Spinal cord (tissue), 10 donors: ENCODE measurements around the gene THUMPD3. TPM values are rescaled to one million over a fixed set of nuclear protein-coding genes. Genes with fewer than 3 reads are reported as not detected.
A peak's percentile ranks its signal among the peaks of the same experiment; 100 is the strongest.

Source experiments
- DNase-seq, 6 donors: peaks; one replicate each; pipeline versions ENCODE4 v3.0.0 to v3.0.0-alpha.2; 2013 to 2015; ENCODE audit warnings: low spot score in 6 of 6, low read depth in 4 of 6
- H3K27ac ChIP-seq: one replicate; pipeline ENCODE4 v1.5.1; 2013; ENCODE audit warnings: low read depth, low read length, control low read depth
- H3K27me3 ChIP-seq: one replicate; pipeline ENCODE4 v1.6.1; 2013; ENCODE audit warnings: low read length; ENCODE audit not compliant: control insufficient read depth, insufficient read depth
- H3K36me3 ChIP-seq: one replicate; pipeline ENCODE4 v1.6.1; 2013; ENCODE audit warnings: low read length; ENCODE audit not compliant: control insufficient read depth, insufficient read depth
- H3K4me1 ChIP-seq: one replicate; pipeline ENCODE4 v1.6.1; 2013; ENCODE audit warnings: low read length; ENCODE audit not compliant: control insufficient read depth, insufficient read depth
- H3K4me3 ChIP-seq: one replicate; pipeline ENCODE4 v1.5.1; 2013; ENCODE audit warnings: low read depth, low read length, control low read depth
- H3K9me3 ChIP-seq: one replicate; pipeline ENCODE4 v1.6.1; 2013; ENCODE audit warnings: low read length; ENCODE audit not compliant: control insufficient read depth, insufficient read depth
- WGBS: methylation state at CpG from one replicate; pipeline ENCODE4 v1.1.5; 2013; ENCODE audit warnings: missing lambda C conversion rate; ENCODE audit not compliant: insufficient coverage; 5-methylcytosine and 5-hydroxymethylcytosine counted together
- long read RNA-seq, 4 donors: transcript quantifications; one replicate each; lab custom pipeline, GENCODE V29; 2026
- polyA plus RNA-seq, 2 donors: library from polyadenylated mRNA; unstranded; fragments of 120-200 nt; gene quantifications; one replicate each; pipeline ENCODE4 v1.2.1, GENCODE V29; 2013; ENCODE audit not compliant: insufficient read length in 2 of 2
- total RNA-seq, 2 donors: library from RNA; depleted of rRNA in 1 of 2; stranded (reverse); fragments of 120-200 nt in 1 of 2; fragments of >200 nt in 1 of 2; gene quantifications; one replicate each; pipeline versions ENCODE4 v1.2.3 to v1.2.4, GENCODE V29; 2013 to 2014
- donor health status: healthy.

Gene THUMPD3, protein sequence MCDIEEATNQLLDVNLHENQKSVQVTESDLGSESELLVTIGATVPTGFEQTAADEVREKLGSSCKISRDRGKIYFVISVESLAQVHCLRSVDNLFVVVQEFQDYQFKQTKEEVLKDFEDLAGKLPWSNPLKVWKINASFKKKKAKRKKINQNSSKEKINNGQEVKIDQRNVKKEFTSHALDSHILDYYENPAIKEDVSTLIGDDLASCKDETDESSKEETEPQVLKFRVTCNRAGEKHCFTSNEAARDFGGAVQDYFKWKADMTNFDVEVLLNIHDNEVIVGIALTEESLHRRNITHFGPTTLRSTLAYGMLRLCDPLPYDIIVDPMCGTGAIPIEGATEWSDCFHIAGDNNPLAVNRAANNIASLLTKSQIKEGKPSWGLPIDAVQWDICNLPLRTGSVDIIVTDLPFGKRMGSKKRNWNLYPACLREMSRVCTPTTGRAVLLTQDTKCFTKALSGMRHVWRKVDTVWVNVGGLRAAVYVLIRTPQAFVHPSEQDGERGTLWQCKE
- 10 to 100 TPM; 49.4 to 50.1 TPM for total RNA-seq
- polyA plus RNA-seq = 10 to 100 TPM; 48.1 to 48.3 TPM
- long read RNA-seq, donor 1, partial matches to known transcripts = 17 of 19 reads
- long read RNA-seq, donor 1, other reads (novel, unspliced or antisense) = 0 of 19 reads
- long read RNA-seq, donor 2, partial matches to known transcripts = 0 of 1 reads
- long read RNA-seq, donor 2, other reads (novel, unspliced or antisense) = 0 of 1 reads
- long read RNA-seq, donor 3 = 0 reads
- long read RNA-seq, donor 4, partial matches to known transcripts = 0 of 2 reads
- long read RNA-seq, donor 4, other reads (novel, unspliced or antisense) = 0 of 2 reads

DNA sequence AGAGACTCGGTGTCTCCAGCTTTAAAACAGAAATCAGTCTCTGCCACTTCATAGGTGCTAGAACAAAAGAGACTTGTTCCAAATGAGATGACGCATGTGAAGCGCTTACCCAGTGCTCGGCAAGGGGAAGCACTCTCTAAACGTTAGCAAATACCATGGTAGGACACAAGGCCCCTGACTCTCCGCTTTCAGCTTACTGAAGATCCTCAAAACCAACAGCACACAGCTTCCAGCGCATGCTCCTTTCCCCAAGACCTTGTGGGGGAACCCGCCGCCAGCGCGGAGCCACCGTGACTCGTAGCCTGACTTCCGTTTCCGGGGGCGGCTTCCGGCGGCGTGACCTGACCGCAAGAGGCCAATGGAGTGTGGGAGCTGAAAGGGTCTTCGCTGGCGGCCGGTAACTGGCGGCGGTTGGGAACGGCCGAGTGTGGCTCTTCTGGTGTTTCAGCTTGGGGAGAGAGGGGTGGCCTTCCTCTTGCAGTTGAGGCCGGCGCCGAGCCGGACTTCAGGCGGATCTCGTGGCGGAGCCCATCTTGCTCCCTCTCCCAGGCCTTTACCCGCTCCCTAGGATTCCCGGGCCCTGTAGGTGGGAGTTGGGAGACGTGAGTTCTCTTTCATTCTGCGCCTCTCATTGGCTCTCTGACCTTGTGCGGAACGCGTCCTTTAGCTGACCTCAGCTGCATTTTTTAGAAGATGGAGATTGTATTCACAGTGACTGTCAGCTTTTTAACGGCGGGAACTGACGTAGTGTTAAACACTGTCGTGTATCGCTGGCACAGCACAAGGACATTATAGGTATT lies at the start of gene THUMPD3:
THUMPD3 (plus strand) TSS at position 324 of the 800 bp plus-strand sequence. CDS start 2,015 bp downstream, outside the sequence.
- WGBS = 0% methylated on average over 34 of the region's 46 CpGs
- peaks cover 13% of the 10 kb centered on the region for H3K36me3 ChIP-seq
- peak within 1 kb of the TSS; percentile 63 for H3K4me3 ChIP-seq
- H3K27ac ChIP-seq = peak within 1 kb of the TSS; percentile 85
- peaks cover 8% of the 10 kb centered on the region for H3K4me1 ChIP-seq
- no peaks in the 10 kb centered on the region for H3K9me3 ChIP-seq
- H3K27me3 ChIP-seq = no peaks in the 10 kb centered on the region
- peak; percentile 83 to 98 (median 90) for DNase-seq

- WGBS = 73% methylated on average over 2 of the region's 2 CpGs
- H3K36me3 ChIP-seq = no peaks in the 10 kb centered on the region
- no peak for DNase-seq
- H3K27me3 ChIP-seq = no peaks in the 10 kb centered on the region
- no peaks in the 10 kb centered on the region for H3K9me3 ChIP-seq
- peaks cover 25% of the 10 kb centered on the region for H3K4me1 ChIP-seq
- H3K27ac ChIP-seq = no peak overlapping the region
- no peak overlapping the region for H3K4me3 ChIP-seq
Measured at GRCh38 chr3:9314796-9315195, 48.1 kb upstream of the THUMPD3 start.

- whole genome bisulfite sequencing = 14% methylated on average over 6 of the region's 13 CpGs
- Histone ChIP-seq H3K4me3 (peak overlapping the region; percentile 39), H3K27me3 (no peaks in the 10 kb centered on the region), H3K27ac (peak overlapping the region; percentile 97), H3K4me1 (peaks cover 28% of the 10 kb centered on the region), H3K9me3 (no peaks in the 10 kb centered on the region), H3K36me3 (no peaks in the 10 kb centered on the region)
- peak; percentile 47 to 90 (median 60) for DNase-seq
Measured at GRCh38 chr3:9316881-9317361, 45.9 kb upstream of the THUMPD3 start.

DNA sequence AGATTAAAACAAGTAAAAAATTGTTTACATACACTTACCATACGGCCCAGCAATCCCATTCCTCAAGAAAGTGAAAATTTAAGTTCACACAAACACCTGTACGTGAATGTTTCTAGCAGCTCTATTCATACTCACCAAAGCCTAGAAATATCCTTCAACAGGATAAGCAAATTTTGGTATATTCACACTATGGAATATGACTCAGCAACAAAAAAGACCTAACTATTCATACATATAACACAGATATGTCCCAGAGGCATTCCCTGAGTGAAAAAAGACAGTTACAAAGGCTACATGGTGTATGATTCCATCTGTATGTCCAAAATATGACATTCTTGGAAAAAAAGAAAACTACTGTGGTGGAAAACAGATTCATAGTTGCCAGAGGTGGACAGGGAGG lies 40.1 kb upstream of the THUMPD3 start:
- no peaks in the 10 kb centered on the region for H3K27me3 ChIP-seq
- no peaks in the 10 kb centered on the region for H3K36me3 ChIP-seq
- WGBS = 100% methylated on average over 1 of the region's 2 CpGs
- no peaks in the 10 kb centered on the region for H3K9me3 ChIP-seq
- H3K4me3 ChIP-seq = no peak overlapping the region
- H3K4me1 ChIP-seq = peaks cover 14% of the 10 kb centered on the region
- no peak for DNase-seq
- H3K27ac ChIP-seq = no peak overlapping the region

- Histone ChIP-seq H3K4me1 (peaks cover 2% of the 10 kb centered on the region), H3K27me3 (no peaks in the 10 kb centered on the region), H3K4me3 (no peak overlapping the region), H3K36me3 (no peaks in the 10 kb centered on the region), H3K27ac (no peak overlapping the region), H3K9me3 (no peaks in the 10 kb centered on the region)
- DNase-seq = no peak
- 100% methylated on average over 1 of the region's 4 CpGs for WGBS
Measured at GRCh38 chr3:9324944-9325343, 37.9 kb upstream of the THUMPD3 start.

DNA sequence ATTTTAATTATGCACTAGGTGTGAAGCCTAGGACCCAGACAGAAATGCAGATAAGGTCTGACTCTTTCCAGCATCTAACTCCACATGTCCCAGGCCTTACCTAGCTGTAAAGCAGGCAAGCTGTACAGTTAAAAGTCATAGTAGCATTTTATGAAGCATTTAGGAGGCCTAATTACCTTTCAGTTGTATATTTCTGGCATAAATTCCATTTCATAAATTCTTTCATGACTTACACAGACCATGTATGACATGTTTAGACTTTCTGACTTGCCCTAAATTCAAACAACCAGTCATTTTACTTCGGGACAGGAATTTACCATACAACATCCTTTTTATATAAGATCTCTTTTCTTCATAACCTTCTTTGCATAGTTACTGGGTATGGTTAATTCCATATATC lies 35.3 kb upstream of the THUMPD3 start:
- Histone ChIP-seq H3K27me3 (no peaks in the 10 kb centered on the region), H3K9me3 (no peaks in the 10 kb centered on the region), H3K4me1 (no peaks in the 10 kb centered on the region), H3K36me3 (no peaks in the 10 kb centered on the region), H3K4me3 (no peak overlapping the region), H3K27ac (no peak overlapping the region)
- WGBS = no CpG with 5 or more reads among the region's 1 CpG
- DNase-seq = no peak

DNA sequence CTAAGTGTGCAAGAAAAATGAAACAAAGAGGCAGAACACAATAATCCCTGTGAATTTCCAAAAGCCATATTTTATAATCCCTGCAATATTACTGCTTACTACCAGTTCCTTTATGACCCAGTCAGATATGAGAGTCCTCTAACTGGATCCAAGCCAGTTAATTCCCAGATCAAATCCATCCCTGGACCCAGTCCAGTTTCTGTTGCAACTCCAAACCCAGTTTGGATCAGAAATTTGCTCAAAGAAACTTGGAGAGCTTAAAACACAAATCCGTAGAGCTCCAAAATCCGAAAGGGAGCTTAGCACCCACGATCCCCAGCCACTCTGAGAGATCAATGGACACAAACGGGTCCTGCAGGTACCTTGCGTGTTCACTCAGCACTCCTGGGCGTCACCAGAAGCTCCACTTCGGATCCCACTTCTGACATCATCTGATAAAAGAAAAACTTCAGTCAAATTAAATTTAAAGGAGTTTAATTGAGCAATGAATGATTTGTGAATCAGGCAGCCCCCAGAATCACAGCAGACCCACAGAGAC lies 32.6 kb upstream of the THUMPD3 start:
- H3K27ac ChIP-seq = no peak overlapping the region
- H3K27me3 ChIP-seq = no peaks in the 10 kb centered on the region
- 97% methylated on average over 5 of the region's 7 CpGs for WGBS
- no peak overlapping the region for H3K4me3 ChIP-seq
- H3K4me1 ChIP-seq = no peaks in the 10 kb centered on the region
- no peaks in the 10 kb centered on the region for H3K36me3 ChIP-seq
- H3K9me3 ChIP-seq = no peaks in the 10 kb centered on the region
- no peak for DNase-seq

DNA sequence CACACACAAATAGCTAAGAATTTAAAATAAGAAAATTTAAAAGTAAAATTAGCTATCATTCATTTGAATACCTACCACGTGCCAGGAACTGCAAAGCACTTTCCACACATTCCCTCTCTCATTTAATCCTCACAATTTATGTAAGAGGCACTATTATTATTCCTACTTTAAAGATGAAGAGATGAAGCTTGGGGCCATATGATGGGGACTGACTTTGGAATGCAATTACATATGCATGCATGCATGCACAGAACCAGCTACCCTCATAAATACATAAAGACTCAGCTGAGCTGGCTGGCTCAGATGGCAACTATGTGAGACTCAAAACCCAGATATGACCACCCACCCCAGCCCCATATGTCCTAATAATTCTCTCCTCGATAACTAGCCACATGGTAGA lies 31.7 kb upstream of the THUMPD3 start:
- Histone ChIP-seq H3K36me3 (no peaks in the 10 kb centered on the region), H3K27ac (no peak overlapping the region), H3K4me1 (no peaks in the 10 kb centered on the region), H3K27me3 (no peaks in the 10 kb centered on the region), H3K9me3 (no peaks in the 10 kb centered on the region), H3K4me3 (no peak overlapping the region)
- no CpG with 5 or more reads among the region's 2 CpGs for WGBS
- peak in 1 of 6 donors; percentile 27 for DNase-seq
